CD4-positive, alpha-beta T cell treated with Interleukin-21 for 1 hour (primary cell): ENCODE measurements around the gene SPATA33.
A peak's percentile ranks its signal among the peaks of the same experiment; 100 is the strongest.
"Not testable (repeated sequence)": the region's sequence is repeated elsewhere in the genome, so short reads cannot be mapped to it uniquely, and the experiment has no call there.

Experiments
- DNase-seq: peaks from one replicate; pipeline ENCODE4 v3.0.0-alpha.2; 2020

SPATA33 gene

DNA sequence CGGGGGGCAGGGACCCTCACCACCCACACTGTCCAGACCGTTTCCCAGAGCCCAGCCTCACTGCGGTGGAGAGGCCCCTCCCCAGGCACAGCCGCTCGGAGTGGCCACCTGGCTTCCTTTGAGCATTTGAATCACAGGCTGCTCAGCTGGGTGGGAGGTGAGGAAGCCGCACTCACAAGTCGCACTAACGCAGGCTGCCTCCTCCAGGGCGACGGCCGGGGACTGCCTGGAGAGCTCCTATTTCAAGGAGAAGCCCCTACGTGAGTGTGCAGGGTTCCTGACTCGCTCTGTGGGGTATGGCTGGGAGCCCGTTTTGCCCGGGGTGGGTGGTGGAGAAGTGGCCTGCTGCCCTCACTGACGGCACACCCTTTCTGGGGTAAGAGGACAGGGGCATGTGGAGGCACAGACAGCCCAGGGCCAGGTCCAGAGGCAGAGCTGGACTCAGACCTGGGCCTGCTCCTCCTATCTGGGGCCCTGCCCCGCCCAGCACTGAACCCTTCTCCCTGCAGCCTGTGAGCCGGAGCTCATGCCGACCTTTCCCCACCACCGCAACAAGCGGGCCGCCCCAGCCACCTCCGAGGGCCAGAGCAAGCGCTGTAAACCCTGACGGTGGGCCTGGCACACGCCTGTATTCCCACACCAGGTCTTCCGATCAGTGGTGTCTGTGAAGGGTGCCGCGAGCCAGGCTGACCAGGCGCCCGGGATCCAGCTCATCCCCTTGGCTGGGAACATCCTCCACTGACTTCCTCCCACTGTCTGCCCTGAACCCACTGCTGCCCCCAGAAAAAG is 37.6 kb downstream of the SPATA33 start:
- no peak for DNase-seq

DNA sequence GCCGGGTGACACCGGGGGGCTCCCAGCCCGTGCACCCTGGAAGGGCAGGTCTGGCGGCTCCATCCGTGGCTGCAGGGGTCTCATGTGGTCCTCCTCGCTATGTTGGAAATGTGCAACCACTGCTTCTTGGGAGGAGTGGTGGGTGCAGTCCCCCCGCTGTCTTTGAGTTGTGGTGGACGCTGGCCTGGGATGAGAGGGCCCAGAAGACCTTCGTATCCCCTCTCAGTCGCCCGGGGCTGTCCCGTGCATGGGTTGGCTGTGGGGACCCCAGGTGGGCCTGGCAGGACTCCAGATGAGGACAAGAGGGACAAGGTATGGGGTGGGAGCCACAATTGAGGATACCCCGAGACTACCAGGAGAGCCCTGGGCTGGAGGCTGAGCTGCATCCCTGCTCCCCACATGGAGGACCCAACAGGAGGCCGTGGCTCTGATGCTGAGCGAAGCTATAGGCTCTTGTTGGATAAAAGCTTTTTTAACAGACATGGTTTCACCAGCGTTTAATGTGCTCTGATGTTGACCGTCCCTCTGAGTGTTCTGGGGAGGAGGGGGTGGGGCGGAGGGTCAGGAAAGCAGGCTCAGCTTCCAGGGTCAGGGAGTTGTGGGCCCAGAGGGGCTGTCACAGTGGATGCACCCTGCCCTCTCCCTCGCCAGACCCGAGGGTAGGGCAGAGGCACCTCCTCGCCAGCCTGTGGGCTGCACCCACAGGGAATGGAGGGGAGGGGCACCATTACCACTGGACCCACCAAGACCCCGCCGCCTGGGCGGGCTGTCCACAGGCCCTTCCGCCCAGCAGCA is 38.4 kb downstream of the SPATA33 start:
- no peak for DNase-seq

DNA sequence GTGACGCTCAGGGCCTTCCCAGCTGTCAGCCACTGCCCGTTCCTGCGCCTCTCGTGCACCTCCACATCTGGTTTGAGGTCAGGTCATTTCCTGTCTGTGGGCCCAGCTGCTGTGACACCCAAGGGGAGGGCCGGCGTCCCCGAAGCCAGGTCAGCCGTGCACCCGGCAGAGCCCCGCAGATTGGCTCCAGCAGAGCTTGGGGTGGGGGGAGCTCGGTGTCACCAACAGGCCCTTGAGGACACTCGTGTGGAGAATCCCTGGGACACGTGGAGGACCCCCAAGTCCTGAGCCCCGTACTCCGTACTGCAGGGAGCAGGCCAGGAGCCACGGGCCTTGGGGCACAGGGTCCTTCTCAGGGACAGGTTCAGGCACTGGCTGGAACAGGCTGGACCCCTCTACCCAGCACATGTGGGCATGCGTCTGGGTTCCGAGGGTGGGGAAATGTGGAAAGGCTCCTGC is 39.1 kb downstream of the SPATA33 start:
- DNase-seq = peak; percentile 56

DNA sequence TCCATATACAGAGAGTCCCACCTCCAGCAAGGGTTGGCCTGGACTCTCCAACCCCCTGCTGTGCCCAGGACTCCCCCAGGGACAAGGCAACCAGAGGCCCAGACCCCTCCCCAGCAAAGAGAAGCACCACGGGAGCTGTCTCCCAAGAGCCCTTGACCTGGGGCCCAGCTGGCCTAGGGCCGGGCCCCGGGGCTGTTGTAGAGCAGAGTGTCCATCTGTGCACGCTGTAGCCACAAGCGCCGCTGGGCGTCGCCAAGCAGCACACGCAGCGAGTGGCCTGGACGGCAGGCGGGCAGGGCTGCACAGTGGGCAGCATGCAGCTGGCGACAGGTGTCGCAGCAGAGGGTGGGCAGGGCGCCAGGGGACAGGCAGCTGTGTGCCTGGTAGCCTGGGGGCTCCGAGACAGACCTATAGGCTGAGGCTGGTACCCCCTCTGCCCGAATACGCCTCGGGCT is 39.6 kb downstream of the SPATA33 start:
- no peak for DNase-seq

DNA sequence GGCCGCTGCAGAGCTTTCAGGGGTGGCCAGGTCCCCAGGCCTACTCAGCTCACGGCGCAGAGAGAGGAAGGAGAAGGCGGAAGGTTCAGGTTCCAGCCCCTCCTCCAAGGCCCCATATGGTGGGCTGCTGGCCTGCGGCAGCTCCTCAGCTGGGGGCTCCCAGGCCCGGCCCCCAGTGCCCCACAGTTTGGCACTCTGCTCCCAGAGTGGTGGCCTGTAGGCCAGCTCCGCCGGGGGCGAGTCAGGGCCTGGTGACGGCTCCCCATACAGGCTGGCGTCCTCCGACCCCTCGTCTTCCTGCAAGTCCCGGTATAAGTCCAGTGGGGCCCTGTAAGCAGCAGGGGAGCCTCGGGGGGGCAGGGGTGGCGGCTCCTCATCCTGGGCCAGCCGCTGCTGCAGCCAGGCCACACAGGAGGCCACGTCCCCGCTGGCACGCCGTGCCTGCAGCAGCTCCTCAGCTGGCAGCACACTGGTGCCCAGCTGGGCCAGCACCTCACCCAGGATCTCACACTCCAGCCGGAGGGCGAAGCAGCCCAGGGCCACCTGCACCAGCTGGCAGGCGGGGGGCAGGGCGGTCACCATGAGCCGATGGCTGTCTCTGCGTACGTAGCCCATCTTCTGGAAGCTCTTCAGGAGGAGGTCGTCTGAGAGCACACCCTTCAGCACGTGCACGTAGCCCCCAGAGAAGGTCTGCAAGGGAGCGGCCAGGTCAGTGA is 40.1 kb downstream of the SPATA33 start:
- no peak for DNase-seq

DNA sequence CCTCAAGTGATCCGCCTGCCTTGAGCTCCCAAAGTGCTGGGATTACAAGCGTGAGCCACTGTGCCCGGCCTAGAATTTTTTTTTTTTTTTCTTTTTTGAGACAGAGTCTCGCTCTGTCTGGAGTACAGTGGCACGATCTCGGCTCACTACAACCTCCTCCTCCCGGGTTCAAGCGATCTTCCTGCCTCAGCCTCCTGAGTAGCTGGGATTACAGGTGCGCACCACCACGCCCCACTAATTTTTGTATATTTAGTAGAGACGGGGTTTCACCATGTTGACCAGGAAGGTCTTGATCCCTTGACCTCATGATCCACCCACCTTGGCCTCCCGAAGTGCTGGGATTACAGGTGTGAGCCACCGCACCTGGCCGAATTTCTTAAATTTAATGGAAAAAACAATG is 41.1 kb downstream of the SPATA33 start:
- not testable (repeated sequence) for DNase-seq

DNA sequence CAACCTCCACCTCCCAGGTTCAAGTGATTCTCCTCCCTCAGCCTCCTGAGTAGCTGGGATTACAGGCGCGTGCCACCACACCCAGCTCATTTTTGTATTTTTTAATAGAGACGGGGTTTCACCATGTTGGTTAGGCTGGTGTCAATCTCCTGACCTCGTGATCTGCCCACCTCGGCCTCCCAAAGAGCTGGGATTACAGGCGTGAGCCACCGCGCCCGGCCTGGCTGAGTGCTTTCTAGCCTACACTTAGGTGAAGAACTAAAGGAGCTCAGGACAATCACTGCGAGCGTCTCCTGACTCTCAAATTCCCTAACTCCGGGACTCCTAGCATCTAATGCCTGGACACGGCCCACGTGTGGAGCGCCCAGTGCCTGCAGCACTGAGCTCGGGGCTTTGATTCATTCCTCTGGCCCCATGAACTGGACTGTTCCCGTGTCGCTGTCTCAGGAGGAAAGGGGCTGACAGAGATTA is 42.0 kb downstream of the SPATA33 start:
- DNase-seq = not testable (repeated sequence)

DNA sequence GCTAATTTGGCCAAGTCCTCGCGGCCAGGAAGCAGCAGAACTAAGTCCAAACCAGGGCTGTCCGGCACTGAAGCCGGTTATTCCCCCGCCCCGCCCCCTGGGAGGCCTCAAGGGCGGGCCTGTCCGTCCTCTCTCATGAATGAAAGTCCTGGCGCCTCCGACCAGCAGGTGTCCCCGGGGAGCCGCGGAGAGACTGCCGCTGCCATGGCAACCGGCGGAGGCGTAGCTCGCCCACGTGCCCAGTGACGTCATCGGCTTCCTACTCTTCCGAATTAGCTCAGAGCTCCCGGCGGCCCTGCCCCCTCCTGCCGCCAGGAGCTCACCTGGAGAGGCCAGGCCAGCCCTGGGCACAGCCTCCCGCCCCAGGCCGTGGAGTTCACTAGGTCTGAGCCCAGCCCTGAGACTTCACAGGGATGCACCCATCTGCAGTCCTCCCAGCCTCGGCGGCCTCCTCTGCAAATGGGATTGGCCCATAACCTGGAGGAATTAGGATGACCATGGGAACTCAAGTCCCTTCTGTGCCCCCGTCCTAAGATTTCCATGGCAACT is 42.5 kb downstream of the SPATA33 start:
- DNase-seq = peak; percentile 96

DNA sequence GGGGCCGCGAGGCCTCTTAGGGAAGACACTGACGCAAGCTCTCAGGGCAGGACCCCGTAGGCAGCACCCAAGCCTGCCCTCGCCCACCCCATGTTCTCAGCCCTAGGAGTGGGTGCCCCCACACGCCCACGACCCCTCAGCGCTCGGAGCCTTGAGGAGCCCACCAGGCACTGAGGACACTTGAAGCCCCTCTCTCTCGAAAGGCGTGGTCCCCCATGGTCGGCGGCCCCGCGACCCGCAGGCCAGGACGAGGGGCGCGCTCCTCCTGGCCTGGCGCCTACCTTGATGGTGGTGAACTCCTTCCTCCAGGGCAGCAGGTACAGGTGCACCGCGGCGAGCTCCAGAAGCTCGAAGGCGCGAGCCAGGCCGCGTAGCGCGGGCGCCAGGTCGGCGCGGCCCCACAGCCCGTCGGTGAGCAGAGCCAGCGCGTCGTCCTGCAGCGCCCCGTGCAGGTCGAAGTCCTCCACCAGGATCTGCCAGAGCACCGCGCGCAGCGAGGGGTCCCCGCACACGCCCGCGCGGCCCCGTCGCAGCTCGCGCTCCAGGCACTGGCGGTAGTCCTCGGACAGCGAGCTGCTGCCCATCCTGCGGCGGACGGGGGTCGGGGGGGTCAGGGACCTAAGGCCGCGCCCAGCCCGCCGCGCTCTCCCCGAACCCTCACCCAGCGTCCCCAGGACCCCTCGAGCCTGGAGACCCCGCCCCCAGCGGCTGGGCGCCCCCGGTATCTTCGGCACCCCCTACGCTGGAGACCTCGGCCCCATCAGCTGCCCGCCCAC is 43.2 kb downstream of the SPATA33 start:
- DNase-seq = peak; percentile 57

DNA sequence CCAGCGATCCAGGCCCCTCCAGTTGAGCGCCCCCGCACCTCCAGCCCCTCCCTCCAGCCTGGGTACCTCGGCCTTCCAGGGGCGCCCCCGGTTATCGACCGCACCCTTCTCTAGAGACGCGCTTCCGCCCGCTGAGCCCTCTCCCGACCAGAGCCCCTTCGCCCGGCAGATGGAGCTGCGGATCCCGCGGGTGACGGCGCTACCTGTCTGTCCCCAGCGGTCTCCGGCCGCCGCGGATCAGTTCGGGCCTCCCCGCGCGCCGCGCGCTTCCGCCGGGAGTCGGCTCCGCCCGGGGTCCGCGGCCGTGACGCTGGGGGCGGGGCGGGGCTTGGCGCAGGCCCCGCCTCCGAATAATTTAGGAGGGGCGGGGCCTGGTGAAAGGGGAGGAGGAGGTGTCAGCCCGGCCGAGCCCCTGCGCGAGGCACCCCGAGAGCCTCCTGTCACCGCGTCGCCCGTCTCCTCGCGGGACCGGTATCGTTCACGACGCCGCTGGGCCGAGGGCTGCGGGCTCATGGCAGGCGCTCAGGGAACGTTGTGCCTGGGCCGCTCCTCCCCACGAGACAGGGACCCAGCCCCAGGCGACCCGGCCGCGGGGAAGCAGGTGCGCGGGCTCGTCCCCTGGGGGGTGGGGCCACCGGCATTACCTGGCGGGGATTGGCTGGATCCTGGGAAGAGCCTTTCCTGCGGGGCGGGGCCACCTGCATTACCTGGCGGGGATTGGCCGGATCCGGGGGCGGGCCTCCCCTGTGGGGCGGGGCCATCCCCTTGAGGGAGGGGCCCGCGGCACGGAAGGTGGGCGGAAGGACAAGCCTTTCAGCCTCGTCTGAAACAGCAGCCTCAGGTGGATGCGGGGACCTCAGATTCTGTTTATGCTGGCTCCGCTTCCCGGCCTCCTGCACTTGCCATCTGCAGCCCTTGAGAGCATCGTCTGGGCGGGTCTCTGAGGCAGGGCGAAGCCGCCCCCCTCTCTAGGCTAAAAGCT is 44.1 kb downstream of the SPATA33 start, which contains the start of gene SPATA2L:
SPATA2L (minus strand) TSS at position 281 of the 982 bp plus-strand sequence. CDS start 473 bp downstream, outside the sequence.
- peak; percentile 97 for DNase-seq

DNA sequence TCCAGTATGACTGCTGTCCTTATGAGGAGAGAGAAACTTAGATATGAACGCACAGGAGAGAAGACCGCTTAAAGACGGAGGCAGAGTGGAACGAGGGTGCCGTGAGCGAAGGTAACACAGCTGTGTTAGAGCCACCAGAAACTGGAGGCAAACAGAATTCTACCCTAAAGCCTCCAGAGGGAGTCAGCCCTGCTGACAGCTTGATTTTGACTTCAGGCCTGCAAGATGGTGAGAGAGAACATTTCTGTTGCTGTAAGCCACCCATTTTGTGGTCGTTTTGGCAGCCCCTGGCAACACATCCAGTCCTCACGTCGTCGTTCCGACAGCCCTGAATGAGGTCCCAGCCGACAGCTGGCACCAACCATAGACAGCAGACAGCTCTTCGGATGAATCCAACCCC is 46.6 kb downstream of the SPATA33 start:
- DNase-seq = no peak

DNA sequence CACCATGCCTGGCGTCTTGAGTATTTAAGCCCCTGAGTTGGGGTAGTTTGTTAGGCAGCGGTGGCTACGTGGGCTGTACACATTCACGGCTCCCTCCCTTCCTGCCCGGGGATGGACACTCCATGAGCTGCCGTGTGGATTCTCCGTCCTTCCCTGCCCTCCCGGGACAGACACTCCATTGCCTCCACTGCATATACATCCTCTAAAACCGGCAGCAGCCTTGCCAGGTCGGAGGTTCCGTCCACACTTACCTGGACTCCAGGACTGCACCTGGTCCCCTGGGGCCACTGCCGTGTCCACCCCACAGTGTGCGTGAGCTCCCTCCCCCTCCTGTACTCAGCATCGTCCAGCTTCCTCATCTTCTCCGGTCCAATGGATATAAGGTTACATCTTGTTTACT is 47.4 kb downstream of the SPATA33 start:
- DNase-seq = no peak

DNA sequence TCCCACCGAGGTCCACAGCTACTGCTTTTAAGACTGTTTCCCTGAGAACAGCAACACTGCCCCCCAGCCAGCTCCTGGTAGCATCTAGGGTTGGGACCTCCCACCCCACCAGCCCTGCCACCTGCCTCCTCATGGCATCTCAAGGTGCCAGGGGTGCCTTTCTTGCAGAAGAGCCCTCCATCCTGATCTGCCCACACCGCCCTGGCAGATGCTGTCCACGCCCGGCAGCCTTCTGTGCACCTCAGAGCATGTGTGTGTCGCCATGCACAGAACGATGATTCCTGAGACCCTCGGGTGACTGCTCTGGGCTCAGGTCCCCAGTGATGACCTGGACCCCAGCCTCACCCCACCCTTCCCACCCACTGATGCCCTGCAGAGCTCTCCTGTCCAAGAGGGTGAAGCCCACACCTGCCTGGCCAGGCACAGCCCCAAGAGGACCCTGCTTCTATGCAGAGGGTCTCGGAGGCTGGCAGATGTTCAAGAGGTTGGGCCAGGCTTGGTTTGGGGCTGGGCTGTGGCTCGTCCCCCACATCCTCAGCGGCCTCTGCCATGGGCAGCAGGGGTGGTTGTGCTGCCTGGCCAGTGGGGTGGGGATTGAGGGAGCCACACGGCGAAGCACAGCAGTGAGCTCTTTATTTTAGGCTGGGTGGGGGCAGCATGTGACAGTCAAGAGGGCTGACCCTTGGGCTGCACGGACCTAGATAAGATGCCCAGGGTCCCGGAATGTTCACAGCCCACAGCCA is 49.1 kb downstream of the SPATA33 start:
- no peak for DNase-seq

DNA sequence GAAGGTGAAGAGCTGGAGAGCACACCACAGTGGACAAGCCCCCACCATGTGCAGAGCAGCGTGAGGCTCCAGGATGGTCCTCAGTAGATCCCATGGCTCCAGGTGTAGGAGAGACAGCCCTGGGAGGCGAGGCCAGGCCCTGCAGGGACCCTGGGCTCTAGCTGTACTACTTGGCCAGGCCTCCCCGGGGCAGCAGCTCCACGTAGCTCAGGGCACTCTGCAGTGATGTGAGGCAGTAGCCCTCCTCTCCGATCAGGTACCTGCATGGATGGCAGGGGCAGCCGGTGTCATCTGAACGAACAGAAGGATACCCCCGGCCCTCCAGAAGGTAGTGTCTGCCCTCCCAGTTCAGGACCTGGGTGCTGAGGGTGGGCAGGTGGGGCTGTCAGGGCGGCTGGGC is 50.1 kb downstream of the SPATA33 start:
- no peak for DNase-seq

DNA sequence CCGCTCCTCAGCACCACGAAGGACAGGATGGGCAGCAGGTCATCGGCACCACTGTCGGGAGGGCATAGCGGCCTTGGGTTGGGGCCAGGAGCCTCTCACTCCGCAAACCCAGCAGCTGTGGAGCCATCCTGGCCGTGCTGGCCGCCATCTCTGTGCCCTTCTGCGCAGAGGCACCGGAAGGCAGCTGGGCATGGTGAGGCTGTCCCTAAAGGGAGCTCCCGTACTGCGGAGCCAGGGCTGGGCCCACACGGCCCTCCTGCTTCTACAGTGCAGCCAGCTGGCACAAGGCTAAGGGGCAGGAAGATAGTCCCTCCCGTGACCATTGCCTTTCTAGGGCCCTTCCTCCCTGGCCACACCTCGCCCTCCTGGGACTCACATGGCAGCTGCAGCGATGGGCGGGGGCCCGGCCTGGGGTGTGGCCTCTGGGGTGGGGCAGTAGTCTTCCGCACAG is 50.9 kb downstream of the SPATA33 start:
- no peak for DNase-seq

DNA sequence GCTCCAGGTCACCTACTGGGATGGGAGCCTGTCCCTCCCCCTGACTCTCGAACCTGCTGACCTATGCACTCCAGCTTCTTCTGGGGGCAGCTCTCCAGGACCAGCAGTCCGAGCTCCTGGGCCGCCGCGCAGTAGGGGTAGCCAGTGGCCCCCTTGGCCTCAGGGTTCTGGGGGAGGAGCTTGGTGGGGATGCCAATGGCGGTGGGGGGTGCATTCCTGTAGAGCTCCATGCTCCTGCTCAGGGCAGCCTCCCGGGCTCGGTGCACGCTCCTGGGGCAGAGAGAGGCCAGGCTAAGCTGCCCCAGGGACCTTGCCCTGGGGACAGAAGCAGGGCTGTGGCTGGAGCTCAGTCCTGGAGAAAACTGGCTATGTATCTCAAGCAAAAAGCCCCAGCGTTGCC is 51.5 kb downstream of the SPATA33 start:
- no peak for DNase-seq

DNA sequence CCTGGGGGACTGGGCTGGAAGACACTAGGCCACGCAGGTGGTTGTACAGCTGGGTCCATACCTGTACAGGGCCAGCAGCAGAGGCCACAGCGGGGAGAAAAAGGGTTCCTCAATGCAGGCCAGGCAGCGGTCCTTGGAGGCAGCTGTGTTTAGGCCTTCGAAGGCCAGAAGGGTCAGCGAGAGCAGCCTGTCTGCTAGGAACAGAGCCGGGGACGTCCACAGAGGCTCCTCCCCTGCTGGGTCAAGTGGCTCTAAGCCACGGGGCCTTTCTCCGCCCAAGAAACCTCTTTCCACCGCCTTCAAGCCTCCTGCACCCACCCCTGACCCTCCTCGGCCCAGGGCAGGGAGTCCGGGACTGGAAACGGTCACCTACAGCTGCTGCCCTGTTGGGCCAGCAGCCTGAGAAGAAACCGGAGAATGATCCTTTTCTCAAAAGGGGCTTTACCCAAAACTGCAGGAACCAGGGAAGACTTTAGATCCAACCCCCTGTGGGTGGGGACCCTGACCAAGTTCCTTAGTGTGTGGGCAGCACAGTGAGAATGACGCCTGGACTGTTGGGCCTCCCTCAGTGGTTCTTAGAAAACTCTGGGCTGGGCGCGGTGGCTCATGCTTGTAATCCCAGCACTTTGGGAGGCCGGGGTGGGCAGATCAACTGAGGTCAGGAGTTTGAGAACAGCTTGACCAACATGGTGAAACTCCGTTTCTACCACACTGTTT is 52.2 kb downstream of the SPATA33 start:
- DNase-seq = no peak

DNA sequence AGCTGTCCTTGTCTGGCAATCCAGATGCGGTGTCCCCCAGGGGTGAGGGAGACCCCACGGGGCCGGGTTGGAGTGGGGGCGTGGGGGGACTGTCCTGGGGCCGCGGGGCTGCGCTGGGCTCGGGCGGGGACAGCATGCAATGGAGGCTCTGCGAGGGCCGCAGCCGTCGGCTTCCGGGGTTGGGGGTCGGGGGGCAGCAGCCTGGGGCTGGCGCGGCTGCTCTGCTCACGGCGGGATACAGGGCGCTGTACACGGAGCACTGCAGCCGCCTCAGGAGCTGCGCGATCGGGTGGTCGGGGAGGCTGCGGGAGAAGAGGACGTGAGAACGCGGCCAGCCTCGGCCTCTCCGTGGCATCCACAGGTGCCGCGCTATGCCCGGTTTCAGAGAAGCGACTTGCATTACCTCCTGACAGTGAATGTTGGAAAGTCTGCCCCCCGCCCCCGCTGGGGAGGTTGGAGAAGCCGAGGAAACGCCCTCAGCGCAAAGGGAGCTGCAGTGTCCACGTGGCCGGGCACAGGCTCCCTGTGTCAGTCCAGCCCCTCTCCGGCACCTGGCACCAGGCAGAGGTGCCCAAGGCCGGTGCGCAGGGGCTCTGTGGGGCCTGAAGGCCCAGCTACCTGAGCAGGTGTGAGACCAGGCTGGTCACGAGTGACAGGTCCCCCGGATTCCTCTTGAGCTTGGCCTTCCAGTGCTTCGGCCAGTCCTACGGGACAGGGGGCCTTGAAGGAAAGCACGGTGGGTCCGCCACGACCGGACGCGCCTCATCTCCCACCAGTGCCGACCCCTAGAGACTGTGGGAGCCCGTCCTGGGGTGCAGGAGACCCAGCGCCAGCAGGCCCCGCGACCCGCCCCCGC is 53.3 kb downstream of the SPATA33 start:
- DNase-seq = no peak
